NCI-H1436 (cell line): ENCODE results near the gene SND1.

Experiments
- DNase-seq: peaks from one replicate; lab custom pipeline; 2025; lab: John Stamatoyannopoulos, UW

The SND1 gene

DNA sequence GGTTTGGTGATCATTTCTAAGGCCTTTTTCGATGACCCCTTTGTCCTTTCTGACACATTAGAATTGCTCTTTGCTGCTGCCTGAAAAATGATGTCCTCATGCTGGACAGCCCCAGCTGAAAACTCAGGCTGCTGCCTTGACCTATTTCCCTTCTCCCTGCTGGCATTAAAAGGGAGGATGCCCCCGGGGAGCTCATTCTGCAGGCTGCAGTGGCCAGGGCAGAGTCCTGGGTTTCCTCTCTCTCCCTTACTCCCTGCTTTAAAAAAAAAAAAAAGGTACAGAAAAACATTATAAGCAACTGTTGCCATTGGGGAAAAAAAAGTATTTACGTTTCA lies 343.9 kb downstream of the SND1 start:
- DNase-seq, result no peak

GRCh38 chr7:127996253-127997071 lies 344.5 kb downstream of the SND1 start:
- no peak for DNase-seq

DNA sequence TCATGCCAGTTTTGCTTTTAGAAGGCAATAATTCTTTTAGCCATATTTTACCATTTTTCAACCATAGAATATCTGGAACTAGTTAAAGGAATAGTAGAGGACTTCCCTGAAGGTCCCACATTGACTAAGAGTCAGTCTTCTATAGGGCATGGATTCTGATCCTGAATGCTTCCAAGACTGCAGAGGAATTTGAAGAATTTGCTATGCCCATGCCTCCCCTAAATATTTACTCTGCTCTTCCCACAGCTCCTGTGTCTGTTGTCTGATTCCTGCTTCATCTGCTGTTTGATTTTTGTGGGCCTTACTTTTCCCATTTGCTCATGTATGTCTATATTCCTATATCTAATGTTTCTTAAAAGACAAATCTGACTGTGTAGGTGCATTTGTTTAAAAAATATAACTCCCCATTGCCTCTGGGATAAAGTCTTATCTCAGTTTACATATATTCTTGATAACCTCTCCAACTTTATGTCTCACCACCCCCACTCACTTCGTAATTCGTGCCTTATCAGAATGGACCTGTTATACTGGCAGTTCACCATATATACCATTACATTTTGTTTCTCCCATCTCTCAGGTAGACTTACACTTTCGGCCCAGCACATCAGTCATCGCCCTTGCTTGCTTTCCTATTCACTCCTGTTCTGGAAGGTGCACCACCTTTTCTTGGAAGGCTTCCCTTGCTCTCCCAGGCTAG lies 345.4 kb downstream of the SND1 start:
- DNase-seq, result no peak

- DNase-seq, result no peak
These were observed 346.7 kb downstream of the SND1 start for GRCh38 chr7:127998671-127999070.

DNA sequence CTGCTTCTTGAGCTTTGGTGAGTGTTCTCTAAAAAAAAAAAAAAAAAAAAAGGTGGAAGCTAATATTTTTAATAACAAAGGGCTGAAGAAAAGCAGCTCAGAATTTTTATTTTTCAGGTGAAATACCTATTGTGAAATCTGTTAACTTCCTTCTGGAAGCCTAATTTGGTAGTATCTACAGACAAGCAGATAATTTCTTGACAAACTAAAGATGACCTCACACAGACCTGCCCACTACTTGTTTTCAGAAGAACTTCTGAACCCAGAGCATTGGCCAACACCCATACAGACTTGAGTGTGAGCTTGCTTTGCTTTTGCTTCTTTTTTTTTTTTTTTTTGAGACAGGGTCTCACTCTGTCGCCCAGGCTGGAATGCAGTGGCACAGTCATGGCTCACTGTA lies 348.1 kb downstream of the SND1 start:
- DNase-seq, result no peak

GRCh38 chr7:128000854-128001265 lies 348.9 kb downstream of the SND1 start:
- no peak for DNase-seq

- no peak for DNase-seq
These were observed 351.2 kb downstream of the SND1 start for GRCh38 chr7:128003167-128003566.

GRCh38 chr7:128003787-128004186 lies 351.8 kb downstream of the SND1 start:
- DNase-seq, result no peak

- DNase-seq, result no peak
These were observed 352.6 kb downstream of the SND1 start for GRCh38 chr7:128004623-128005022.

DNA sequence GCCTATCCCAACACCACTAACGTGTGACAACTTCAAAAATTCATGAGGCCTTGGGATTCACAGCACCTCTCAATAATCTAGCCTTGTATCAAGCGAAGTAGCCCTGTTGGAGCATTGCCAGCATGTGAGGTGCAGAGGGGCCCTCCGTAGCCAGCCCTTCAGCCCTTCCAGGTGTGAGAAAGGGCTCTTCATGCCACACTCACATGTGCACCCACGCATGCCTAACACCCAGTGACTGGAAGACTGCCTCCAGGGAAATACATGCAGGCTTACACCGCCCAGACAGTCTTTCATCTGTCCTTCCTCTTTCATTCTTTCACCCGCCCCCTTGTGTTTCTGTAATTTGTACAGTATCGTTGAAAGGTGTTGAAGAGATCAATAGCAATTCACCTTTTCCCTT lies 353.1 kb downstream of the SND1 start:
- DNase-seq, result no peak

GRCh38 chr7:128005759-128006159 lies 353.8 kb downstream of the SND1 start:
- no peak for DNase-seq

GRCh38 chr7:128006550-128007302 lies 354.7 kb downstream of the SND1 start:
- DNase-seq, result no peak

GRCh38 chr7:128007303-128007680 lies 355.3 kb downstream of the SND1 start:
- no peak for DNase-seq

DNA sequence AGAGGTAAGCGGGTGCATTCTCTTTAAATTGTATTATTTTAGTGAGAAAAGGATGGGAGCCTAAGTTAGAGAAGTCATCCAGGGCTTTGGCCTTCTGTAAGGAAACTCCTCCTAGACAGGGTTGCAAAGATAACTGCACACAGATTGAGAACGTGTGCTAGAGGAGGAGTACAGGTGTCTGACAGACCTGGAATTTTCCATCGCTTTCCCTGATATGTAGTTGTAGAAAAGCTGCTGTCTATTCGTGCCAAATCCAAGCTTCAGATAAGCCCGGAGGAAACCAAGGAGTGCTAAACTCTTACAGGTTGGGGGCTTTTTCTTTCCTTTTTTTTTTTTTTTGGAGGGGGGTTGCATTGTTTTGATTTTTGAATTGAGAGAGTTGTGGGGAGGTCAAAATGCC lies 356.1 kb downstream of the SND1 start:
- no peak for DNase-seq

DNA sequence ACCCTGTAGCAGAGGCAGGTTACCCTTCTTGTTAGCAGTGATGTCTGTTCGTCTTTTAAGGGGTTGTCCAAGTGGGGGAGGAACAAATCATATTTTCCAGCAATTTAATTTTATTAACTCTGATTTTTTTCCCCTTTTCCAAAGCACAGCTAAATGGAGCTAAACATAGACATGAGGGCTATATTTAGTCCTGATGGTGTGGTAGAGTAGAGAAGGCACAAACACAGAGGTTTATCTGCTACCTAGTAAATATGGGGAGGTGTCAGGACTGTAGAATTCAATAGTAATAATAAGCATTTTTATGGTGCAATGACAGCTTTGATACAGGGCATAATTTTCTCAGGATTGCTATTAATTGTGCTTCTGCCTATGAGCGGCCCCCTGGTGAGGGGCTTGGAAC lies 356.8 kb downstream of the SND1 start:
- no peak for DNase-seq

DNA sequence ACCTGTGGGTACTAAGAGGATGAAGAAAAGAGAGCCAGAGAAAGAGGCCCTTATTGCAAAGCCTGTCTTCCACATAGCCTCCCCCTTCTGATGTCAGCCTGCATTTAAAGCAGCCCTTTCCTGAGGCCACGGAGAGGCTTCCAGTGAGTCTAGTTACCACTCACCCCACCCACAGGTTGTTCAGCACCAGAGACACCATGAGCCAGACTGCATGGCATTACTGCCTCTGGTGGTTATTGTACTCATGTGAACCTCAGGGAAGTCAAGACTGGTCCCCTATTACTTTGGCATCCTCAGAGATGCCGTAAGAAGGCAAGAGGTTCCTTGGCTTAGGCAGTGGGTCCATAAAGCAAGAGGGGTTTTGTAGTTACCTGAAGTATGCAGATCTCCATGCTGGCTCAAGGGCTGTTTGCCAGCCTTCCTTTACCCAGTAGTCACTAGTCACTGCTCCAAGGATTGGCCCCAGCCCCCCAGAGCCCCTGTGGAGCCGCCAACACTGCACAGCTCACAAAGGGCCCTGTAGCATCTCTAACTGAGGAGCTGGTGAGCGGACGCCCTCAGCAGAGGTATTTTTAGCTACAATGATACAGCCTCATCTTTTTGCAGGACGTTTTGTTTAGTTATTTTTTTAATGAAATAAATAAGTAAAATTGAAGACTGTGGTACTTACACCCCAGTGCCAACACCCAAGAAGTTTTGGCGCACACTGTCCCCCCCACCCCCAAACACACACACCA lies 358.6 kb downstream of the SND1 start:
- DNase-seq, result no peak

GRCh38 chr7:128011131-128011661 lies 359.2 kb downstream of the SND1 start:
- no peak for DNase-seq

DNA sequence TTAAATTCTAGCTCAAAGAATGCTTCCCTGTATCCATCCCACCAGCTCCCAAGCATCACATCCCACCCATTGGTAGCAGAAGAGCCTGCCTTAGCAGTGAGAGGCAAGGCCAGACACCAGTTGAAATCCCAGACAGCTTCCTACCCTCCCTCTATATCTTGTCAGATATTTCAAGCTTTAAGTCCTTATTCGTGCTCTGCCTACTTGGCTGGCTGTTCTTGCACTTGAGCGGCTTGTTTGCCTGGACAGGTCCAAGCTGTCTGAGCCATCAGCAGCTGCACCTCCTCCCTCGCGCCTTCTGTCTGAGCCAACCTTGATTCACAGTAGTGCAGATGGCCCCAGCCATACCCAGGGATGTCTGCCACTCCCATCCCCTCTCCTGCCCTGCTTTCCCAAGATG lies 362.8 kb downstream of the SND1 start:
- DNase-seq, result no peak

GRCh38 chr7:128017460-128017859 lies 365.5 kb downstream of the SND1 start:
- DNase-seq, result no peak

GRCh38 chr7:128017862-128018845 lies 366.2 kb downstream of the SND1 start:
- DNase-seq, result no peak

- no peak for DNase-seq
These were observed 367.3 kb downstream of the SND1 start for GRCh38 chr7:128019288-128019687.
